Keratinocyte (primary cell): ENCODE results near the gene NMRAL1.

Source experiments
- EZH2 ChIP-seq: IDR thresholded peaks from one replicate; pipeline ENCODE4 v1.6.1; 2012; ENCODE audit warnings: inconsistent platforms, mild to moderate bottlenecking, low read length, moderate library complexity
- TF ChIP-seq, protein P1 (sequence below), 3 experiments: IDR thresholded peaks in 1 of 3; conservative IDR thresholded peaks in 1 of 3; optimal IDR thresholded peaks in 1 of 3; 2 replicates in 2 of 3; 3 replicates in 1 of 3; pipeline versions ENCODE3 to v1.5.1; 2011; ENCODE audit warnings: low read length in 3 of 3, mild to moderate bottlenecking in 3 of 3, moderate library complexity in 2 of 3, control low read depth in 1 of 3, inconsistent platforms in 1 of 3; ENCODE audit not compliant: insufficient read depth in 2 of 3; ENCODE audit errors: extremely low read depth in 1 of 3

DNA sequence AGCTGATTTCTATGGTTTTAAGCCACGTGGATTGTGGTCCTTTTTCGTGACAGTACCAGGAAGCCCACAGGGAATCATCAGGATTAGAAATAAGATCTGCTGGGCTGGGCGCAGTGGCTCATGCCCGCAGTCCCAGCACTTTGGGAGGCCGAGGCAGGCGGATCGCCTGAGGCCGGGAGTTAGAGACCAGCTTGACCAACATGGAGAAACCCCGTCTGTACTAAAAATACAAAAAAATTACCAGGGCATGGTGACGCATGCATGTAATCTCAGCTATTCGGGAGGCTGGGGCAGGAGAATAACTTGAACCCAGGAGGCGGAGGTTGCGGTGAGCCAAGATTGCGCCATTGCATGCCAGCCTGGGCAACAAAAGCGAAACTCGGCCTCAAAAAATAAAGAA is 6.5 kb downstream of the NMRAL1 start:
- TF ChIP-seq EZH2, result no peak
- TF ChIP-seq, protein P1, sequence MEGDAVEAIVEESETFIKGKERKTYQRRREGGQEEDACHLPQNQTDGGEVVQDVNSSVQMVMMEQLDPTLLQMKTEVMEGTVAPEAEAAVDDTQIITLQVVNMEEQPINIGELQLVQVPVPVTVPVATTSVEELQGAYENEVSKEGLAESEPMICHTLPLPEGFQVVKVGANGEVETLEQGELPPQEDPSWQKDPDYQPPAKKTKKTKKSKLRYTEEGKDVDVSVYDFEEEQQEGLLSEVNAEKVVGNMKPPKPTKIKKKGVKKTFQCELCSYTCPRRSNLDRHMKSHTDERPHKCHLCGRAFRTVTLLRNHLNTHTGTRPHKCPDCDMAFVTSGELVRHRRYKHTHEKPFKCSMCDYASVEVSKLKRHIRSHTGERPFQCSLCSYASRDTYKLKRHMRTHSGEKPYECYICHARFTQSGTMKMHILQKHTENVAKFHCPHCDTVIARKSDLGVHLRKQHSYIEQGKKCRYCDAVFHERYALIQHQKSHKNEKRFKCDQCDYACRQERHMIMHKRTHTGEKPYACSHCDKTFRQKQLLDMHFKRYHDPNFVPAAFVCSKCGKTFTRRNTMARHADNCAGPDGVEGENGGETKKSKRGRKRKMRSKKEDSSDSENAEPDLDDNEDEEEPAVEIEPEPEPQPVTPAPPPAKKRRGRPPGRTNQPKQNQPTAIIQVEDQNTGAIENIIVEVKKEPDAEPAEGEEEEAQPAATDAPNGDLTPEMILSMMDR (optimal IDR thresholded peaks at IDR 0.05 in 1 of 3, IDR thresholded peaks at IDR 0.05 in 1 of 3, conservative IDR thresholded peaks at IDR 0.05 in 1 of 3; ENCODE audit: extremely low read depth in 1 of 3, insufficient read depth in 2 of 3, low read length in 3 of 3), result no peak
